GM04504 (cell line): ENCODE measurements around the gene EPHB1.
A peak's percentile ranks its signal among the peaks of the same experiment; 100 is the strongest.

ENCODE experiments used
- DNase-seq: peaks from one replicate; pipeline ENCODE4 v3.0.0-alpha.2; 2012; ENCODE audit warnings: low read depth

The EPHB1 gene

DNA sequence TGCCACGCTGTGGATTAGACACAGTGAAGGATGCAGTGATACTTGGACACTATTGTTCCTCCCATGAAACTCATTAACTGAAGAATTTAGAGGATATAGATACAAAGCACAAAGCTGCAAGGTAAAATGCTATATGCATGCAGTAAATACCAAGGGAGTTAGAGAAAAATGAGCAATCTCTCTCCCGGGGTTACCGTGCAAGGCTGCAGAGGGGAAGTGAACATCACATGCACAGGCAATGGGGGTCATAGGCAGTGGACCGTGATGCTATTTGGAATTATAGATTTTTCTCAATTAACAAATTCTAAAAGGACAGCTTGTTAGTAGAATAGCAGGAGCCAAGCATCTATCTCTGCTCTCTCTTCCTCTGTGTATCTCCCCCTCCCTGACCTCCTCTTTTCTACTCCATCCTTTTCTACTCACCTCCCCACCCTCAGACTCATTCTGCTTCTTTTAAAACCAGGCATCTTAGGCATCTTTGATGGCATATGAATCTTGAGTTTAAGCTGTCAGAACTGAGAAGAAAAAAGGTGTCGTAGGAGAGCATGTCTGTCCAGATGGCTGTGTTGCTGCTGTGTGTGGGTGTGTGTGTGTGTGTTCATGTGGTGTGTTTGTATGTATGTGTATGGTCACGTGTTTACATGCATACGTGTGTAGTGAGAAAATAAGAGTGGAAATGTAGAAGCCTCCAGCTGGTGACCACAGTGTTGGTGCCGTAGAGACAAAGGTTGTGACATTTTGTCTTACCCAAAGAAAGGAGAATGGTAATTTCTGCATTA, 339.0 kb downstream of the EPHB1 start:
- no peak for DNase-seq

DNA sequence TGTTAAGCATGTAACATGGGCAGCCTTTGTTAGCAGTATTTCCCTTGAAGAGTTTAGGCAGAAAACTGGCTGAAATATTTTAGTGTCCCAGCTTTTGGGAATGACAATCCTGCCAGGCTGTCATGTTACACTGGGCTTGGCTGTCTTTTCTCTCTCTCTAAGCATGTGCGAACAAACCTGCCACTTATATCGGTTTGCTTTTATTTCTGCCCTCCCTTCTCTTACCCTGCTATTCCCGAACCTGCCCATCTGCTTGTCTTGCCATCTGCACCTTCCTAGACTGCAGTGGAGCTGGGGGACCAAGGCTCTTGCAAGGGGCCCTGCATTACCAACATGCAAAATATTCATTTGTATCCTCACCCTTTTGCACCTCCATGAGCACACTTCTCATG, 339.6 kb downstream of the EPHB1 start:
- DNase-seq, result no peak

GRCh38 chr3:135135445-135135844, 340.4 kb downstream of the EPHB1 start:
- DNase-seq, result no peak

GRCh38 chr3:135136361-135137100, 341.5 kb downstream of the EPHB1 start:
- no peak for DNase-seq

GRCh38 chr3:135137296-135137695, 342.2 kb downstream of the EPHB1 start:
- no peak for DNase-seq

DNA sequence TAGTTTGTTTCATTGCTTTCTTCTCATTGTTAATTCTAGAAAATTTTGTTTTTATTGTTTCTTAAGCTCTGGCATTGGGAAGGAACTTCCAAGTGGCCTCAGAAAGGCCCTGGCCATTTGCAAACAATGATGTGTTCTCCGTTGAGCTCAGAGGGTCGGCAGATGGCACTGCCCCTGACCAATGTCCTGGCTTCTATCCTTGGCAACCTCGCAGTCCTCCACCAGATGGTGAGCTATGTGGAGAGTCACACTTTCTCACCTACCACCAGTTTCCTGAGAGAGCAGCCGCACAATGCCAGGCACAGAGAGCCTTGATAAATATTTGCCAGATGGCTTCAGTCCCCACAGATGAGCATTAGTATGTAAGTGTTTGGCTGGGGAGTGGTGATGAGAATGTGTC, 343.7 kb downstream of the EPHB1 start:
- no peak for DNase-seq

DNA sequence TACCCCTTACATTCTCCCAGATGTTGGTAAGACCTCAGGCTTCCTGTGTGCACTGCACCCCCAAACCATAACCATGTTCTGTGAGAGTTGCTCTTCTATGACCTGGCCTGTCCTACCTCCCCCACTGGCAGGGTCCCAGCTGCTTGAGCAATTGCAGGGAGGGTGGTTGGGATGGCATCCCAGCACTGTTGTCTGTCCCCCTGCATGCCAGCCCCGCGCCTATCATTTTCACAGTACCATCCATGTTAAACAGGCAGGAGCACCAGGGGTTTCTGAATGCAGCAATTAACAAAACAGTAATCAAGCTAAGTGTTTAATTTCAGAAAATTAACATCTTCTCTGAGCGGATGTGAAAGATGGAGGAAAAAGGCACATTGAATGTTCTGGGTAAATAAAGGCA, 345.5 kb downstream of the EPHB1 start:
- no peak for DNase-seq

GRCh38 chr3:135141160-135141559, 346.1 kb downstream of the EPHB1 start:
- no peak for DNase-seq

- no peak for DNase-seq
Observed at GRCh38 chr3:135141672-135142071, 346.6 kb downstream of the EPHB1 start.

- no peak for DNase-seq
Observed at GRCh38 chr3:135142530-135142929, 347.5 kb downstream of the EPHB1 start.

- DNase-seq, result no peak
Observed at GRCh38 chr3:135143474-135143873, 348.4 kb downstream of the EPHB1 start.

GRCh38 chr3:135145581-135145980, 350.5 kb downstream of the EPHB1 start:
- DNase-seq, result peak; percentile 8

- DNase-seq, result no peak
Observed at GRCh38 chr3:135147657-135148056, 352.6 kb downstream of the EPHB1 start.

DNA sequence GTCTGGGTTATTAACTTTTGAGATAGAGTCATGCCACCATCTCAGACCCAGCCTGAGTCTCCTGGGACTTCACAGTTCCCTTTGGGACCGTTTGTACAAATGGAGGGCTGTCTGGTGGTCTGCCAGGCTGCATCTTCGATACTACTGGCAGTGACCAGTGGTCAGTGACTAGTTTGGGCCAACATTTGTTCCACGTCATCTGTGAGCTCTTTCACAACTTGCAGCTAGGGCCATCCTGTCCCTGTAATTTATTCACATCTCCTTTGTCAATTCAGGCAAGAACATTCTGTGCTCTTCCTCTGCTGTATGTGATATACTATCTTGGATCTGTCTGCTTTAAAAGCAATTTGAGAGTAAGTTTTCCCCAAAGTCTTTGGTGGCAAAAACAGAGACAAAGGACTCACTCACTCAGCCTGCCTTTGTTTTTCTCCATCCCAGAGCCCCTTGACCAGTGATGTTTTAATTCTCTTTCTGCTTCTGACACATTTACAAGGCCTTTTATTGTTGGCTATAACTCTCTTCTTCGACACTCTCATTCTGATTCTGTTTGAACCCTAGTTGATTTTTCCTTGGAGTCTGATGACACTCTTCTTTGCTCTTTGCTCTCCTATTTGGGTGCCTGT, 353.4 kb downstream of the EPHB1 start:
- DNase-seq, result no peak

GRCh38 chr3:135149707-135150681, 354.9 kb downstream of the EPHB1 start:
- DNase-seq, result no peak

DNA sequence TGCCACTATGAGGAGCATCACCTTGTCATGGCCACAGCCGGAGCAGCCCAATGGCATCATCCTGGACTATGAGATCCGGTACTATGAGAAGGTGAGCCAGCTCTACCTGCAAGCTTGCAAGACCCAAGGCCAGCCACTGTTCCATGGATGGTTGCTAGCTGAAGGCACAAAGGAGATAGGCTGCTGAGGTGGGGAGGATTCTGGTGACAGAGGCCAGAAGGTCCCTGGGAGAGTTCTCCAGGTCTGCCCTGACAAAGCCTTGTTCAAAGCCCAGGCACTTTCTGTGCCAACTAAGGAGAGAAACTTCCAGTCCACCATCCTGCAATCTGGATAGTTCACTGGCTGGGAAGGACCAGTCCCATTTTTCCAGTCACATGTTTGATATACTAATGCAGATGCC, 359.1 kb downstream of the EPHB1 start:
- no peak for DNase-seq

DNA sequence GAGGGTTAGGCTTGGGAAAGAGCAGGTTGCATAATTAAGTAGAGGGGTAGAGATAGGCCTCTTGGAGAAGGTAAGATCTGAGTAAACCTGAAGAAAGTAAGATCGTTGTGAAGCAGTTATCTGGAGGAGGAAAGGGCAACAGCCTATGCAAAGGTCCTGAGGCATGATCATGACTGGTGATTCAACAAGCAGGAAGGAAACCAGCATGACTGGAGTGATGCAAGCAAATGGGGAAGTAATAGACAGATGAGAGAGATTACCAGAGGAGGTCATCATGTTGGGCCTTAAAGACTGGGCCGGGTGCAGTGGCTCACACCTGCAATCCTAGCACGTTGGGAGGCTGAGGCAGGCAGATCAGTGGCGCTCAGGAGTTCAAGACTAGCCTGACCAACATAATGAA, 360.2 kb downstream of the EPHB1 start:
- DNase-seq, result no peak

DNA sequence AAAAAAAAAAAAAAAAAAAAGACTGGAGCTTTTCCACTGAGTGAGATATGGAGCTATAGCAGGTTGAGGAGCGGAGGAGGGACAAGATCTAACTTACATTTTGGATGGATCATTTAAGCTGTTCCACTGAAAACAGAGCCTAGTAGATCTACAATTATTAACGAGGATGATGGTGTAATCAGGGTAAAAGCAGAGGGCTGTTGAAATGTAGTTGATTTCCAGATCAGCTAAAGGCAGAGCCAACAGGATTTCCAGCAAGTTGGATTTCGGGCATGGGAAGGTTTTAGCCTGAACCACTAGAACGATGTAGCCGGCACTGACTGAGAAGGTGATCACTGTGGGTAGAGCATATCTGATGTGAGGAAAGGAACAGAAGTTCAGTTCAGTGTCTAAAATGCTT, 360.7 kb downstream of the EPHB1 start:
- no peak for DNase-seq

- no peak for DNase-seq
Observed at GRCh38 chr3:135157045-135157740, 362.1 kb downstream of the EPHB1 start.

DNA sequence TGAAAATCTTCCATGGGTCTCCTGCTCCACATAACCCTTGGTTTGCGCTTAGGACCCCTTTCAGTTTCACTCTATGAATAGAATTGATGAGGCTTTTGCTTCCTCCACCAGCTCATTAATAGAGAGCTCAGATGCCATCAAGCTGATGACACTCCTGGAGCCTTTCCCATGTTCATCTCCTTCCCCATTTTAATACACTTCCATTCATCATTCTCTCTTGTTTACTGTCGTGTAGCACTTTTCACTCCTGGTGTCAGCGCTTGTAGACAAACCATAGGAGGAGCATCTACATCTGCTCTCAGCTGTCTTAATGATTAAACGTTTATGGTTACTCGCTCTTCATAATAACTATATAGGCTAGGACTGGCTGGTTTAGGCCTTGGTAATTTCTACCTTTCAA, 363.5 kb downstream of the EPHB1 start:
- no peak for DNase-seq

DNA sequence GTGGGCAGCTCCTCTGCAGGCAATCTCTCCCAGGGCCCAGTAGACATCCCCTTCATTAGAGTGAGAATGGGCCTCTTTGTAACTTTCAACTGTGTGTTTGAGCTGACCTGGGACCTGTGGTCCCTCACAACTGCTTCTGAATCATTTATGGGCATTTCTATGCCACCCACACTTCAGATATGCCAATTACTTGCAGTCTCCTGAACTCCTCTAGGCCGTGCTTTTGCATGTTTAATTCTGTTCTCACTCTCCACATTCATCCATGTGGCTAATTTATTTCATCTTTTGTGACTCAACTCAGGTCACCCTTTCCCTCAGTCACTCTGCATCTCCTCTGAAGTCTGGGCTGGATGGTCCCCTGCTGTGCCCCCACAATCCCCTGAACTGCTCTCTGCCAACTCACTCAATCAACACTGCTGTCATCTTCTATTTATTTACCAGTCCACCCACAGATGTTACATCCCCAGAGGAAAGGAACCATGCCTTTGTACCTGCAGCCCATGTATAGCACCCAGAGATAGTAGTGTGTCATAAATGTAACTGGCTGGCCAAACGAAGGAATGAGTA, 364.7 kb downstream of the EPHB1 start:
- DNase-seq, result no peak
